IPS-NIHi11 (cell line): ENCODE data around the gene LPCAT3.
A peak's percentile ranks its signal among the peaks of the same experiment; 100 is the strongest.

Experiments used
- DNase-seq: peaks from one replicate; pipeline ENCODE4 v3.0.0; 2012; ENCODE audit warnings: mixed read lengths, low spot score

The LPCAT3 gene

GRCh38 chr12:6996040-6996441 is 22.2 kb downstream of the LPCAT3 start:
- DNase-seq = no peak

GRCh38 chr12:6987956-6988553 is 30.2 kb downstream of the LPCAT3 start:
- DNase-seq = no peak

- no peak for DNase-seq
Observed at GRCh38 chr12:6982532-6982931, 35.7 kb downstream of the LPCAT3 start.

GRCh38 chr12:6981152-6982052 is 36.9 kb downstream of the LPCAT3 start:
- DNase-seq = no peak

GRCh38 chr12:6980740-6981139 is 37.5 kb downstream of the LPCAT3 start:
- no peak for DNase-seq

GRCh38 chr12:6980075-6980474 is 38.2 kb downstream of the LPCAT3 start:
- no peak for DNase-seq

GRCh38 chr12:6979453-6979852 is 38.8 kb downstream of the LPCAT3 start:
- no peak for DNase-seq

GRCh38 chr12:6979021-6979420 is 39.3 kb downstream of the LPCAT3 start:
- no peak for DNase-seq

GRCh38 chr12:6978611-6979011 is 39.7 kb downstream of the LPCAT3 start:
- DNase-seq = no peak

GRCh38 chr12:6978188-6978587 is 40.1 kb downstream of the LPCAT3 start:
- no peak for DNase-seq

GRCh38 chr12:6977653-6978052 is 40.6 kb downstream of the LPCAT3 start:
- DNase-seq = no peak

- no peak for DNase-seq
Observed at GRCh38 chr12:6975297-6976032, 42.8 kb downstream of the LPCAT3 start.

- no peak for DNase-seq
Observed at GRCh38 chr12:6974180-6974579, 44.1 kb downstream of the LPCAT3 start.

GRCh38 chr12:6970096-6970527 is 48.2 kb downstream of the LPCAT3 start:
- no peak for DNase-seq

- no peak for DNase-seq
Observed at GRCh38 chr12:6968426-6968825, 49.9 kb downstream of the LPCAT3 start.

GRCh38 chr12:6967651-6968100 is 50.6 kb downstream of the LPCAT3 start:
- DNase-seq = no peak

- no peak for DNase-seq
Observed at GRCh38 chr12:6966351-6966750, 51.9 kb downstream of the LPCAT3 start.

- DNase-seq = no peak
Observed at GRCh38 chr12:6965714-6966113, 52.6 kb downstream of the LPCAT3 start.

- DNase-seq = peak; percentile 86
Observed at GRCh38 chr12:6965026-6965661, 53.1 kb downstream of the LPCAT3 start.

GRCh38 chr12:6964605-6965025 is 53.7 kb downstream of the LPCAT3 start:
- DNase-seq = no peak

- no peak for DNase-seq
Observed at GRCh38 chr12:6963791-6964413, 54.4 kb downstream of the LPCAT3 start.
